22Rv1 (cell line): Measurements from ENCODE around the gene UXS1.
"Not testable (repeated sequence)": the region's sequence is repeated elsewhere in the genome, so short reads cannot be mapped to it uniquely, and the experiment has no call there.

Experiments used
- H3K27ac ChIP-seq: fragments of 450-650 bp; 2 replicates; pipeline ENCODE4 v1.5.1; 2017
- ZFX ChIP-seq: fragments of 450-650 bp; IDR thresholded peaks from 2 replicates; pipeline ENCODE4 v1.6.1; 2017; ENCODE audit warnings: antibody characterized with exemption, borderline replicate concordance
- TF ChIP-seq, protein P1 (sequence below): fragments of 450-650 bp; IDR thresholded peaks from 2 replicates; pipeline ENCODE4 v1.5.1; 2017; ENCODE audit warnings: mild to moderate bottlenecking

Gene UXS1

DNA sequence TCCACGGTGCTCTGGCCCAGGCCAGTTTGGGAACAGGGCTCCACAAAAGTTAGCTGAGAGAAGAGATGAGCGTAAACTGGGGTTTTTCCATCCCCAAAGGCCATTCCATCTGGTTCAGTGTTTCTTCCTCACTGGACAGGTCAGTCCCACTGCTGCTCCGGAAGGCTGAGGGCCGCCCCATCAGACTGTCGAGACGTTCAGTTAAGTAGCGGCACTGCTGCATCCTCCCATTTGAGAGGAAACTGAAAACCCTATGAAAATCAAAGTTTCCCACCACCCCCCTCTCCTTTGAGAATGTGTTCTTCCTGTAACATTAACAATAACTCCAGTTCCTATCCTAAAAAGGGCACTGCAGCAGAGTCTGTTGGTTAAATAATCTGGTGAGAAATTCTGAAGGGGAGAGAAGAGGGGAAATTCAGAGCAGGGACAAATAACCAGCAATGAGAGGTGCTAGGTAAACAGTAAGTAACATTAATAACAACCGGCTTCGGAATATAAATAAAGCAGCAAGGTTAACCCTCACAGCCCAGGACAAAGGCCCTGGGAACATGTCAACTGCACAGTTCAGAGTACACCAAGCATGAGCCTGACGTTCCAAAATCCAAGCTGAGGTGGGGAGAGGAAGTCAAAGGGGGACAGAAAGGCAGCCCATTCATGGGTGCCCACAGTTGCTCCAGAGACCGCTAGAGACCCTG, 55.4 kb downstream of the UXS1 start:
- no peak for TF ChIP-seq ZFX
- TF ChIP-seq, protein P1, sequence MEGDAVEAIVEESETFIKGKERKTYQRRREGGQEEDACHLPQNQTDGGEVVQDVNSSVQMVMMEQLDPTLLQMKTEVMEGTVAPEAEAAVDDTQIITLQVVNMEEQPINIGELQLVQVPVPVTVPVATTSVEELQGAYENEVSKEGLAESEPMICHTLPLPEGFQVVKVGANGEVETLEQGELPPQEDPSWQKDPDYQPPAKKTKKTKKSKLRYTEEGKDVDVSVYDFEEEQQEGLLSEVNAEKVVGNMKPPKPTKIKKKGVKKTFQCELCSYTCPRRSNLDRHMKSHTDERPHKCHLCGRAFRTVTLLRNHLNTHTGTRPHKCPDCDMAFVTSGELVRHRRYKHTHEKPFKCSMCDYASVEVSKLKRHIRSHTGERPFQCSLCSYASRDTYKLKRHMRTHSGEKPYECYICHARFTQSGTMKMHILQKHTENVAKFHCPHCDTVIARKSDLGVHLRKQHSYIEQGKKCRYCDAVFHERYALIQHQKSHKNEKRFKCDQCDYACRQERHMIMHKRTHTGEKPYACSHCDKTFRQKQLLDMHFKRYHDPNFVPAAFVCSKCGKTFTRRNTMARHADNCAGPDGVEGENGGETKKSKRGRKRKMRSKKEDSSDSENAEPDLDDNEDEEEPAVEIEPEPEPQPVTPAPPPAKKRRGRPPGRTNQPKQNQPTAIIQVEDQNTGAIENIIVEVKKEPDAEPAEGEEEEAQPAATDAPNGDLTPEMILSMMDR: no peak
- no peak overlapping the region for H3K27ac ChIP-seq

DNA sequence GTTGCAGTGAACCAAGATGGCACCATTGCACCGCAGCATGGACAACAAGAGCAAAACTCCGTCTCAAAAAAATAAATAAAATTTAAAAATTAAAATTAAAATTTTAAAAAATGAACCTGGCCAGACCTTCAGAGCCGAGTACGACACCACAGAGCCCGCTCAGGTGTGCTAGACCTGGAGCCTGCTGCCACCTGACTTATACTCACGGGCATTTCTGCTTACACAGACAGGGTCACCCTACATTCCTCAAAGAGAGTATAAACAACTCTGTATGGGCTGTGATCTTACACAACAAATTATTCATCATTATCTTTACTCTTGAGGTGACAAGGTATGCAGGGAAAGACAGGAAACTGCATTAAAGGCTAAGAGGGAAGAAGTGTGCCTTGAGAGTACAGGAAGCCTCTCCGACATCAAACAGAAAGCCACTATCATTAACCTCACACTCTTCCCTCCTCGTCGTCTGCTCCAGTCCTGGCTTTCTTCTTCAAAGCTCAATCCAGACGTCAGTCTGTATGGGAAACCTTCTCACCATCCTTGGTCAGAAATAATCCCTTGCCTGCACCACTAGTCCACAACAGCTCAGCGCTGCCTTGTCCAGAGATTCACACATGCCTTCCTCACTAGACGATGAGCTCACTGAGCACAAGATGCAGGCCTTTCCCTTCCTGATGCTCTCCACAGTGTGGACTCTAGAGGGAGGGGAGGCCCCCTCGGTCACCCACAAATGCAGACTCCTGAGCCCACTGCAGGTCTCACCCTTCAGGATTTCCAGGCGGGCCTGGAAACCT, 56.2 kb downstream of the UXS1 start:
- no peak overlapping the region for H3K27ac ChIP-seq
- TF ChIP-seq ZFX: no peak
- TF ChIP-seq, protein P1: no peak

DNA sequence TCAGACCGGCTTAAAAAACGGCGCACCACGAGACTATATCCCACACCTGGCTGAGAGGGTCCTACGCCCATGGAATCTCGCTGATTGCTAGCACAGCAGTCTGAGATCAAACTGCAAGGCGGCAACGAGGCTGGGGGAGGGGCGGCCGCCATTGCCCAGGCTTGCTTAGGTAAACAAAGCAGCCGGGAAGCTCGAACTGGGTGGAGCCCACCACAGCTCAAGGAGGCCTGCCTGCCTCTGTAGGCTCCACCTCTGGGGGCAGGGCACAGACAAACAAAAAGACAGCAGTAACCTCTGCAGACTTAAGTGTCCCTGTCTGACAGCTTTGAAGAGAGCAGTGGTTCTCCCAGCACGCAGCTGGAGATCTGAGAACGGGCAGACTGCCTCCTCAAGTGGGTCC, 62.9 kb downstream of the UXS1 start:
- H3K27ac ChIP-seq: not testable (repeated sequence)

DNA sequence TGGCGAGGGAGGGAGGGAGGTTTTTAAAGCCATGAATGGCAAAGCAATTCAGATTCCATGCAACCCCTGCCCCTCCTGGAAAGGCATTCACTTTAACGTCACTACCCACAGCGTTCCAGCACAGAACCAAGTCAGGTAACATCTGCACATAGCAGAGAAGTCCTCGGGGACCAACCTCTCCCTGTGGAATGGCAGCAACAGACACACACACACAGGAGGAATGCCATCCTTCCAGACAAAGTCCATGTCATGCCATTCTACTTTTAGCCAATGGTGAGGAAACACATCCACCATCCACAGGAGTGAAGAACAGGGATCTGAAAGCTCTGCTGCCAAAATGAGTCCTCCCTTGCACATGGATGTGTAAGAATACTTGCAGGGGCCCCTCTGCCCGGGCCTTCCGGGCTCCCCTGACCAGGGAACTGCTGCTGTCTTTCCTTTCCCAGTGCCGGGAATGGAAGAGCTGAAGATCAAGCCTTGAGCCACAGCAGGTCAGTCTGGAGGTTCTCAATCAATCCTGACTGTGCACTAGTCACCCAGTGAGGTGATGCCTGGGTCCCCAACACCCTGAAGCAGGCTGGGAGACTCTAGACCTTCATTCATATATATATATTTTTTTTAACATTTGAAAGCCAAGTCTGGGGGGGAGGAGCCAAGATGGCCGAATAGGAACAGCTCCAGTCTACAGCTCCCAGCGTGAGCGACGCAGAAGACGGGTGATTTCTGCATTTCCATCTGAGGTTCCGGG, 63.7 kb downstream of the UXS1 start:
- no peak for TF ChIP-seq ZFX
- TF ChIP-seq, protein P1: no peak
- no peak overlapping the region for H3K27ac ChIP-seq

DNA sequence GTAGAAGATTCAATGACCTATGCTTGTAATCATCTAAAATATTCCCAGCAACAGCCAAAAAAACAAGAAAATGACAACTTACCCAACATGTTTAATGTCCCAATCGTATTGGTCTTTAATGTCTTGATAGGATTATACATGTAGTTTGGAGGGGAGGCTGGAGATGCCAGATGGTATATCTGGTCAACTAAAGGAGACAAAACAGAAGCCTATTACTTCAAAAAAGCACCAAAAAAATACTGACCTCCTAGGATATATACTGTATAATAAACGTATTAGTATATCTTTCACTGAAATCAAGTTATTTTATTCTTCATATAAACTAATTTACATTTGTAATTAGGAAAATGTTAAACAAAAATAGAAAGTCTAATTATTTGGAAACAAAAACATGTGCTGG, 64.5 kb downstream of the UXS1 start:
- TF ChIP-seq, protein P1: no peak
- no peak for TF ChIP-seq ZFX
- no peak overlapping the region for H3K27ac ChIP-seq

DNA sequence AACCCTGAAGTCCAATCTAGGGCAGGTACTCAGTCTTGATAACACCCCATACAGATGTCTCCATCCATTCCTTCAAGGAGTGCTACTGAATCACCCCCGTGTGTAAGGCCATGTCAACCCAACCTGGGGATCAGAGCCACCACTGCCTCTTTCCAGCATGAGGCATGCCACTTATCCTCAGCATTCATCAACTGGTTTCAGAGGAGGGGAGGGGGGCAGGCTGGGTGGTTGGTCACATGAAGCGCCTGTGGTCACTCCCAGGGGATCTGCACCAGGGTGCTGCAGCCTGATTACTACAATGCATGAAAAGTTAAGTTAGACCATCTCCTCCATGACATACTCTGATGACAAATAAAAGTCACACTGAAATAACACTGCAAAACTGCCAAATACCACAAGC, 65.0 kb downstream of the UXS1 start:
- TF ChIP-seq, protein P1: no peak
- no peak for TF ChIP-seq ZFX
- no peak overlapping the region for H3K27ac ChIP-seq

DNA sequence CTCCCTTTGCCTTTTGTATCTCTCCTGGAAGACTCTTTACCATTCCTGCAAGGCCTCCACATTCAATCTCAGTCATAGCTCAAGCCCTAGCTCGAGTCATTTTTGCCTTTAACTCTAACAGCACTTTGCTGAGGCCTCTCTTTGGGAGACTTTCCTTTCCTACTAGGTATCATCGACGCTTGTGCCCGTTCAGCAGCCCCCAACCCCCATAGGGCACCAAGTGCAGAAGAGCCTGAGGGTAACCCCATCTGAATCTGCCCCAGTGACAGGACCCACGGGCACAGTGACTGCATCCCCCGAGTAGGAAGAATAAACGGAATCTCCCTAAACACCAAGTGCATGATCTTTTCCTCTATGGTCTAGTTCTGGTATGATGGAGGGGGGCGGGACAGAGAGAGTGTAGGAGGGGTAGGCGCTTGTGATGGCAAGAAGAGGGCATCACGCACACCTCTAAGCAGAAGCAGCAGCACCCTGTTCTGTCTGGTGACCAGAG, 66.3 kb downstream of the UXS1 start:
- TF ChIP-seq, protein P1: no peak
- TF ChIP-seq ZFX: no peak
- H3K27ac ChIP-seq: no peak overlapping the region
